Left lung (tissue), 10 donors: Measurements from ENCODE around the gene STAT3. TPM values are rescaled to one million over a fixed set of nuclear protein-coding genes. Genes with fewer than 3 reads are reported as not detected.
"Not testable (repeated sequence)": the region's sequence is repeated elsewhere in the genome, so short reads cannot be mapped to it uniquely, and the experiment has no call there.

Experiments used
- ATAC-seq: fragments of 200-7000 bp; cut with Tn5 transposase; one replicate; pipeline ENCODE4 v1.9.1; 2020; ENCODE audit warnings: moderate library complexity
- DNase-seq, 4 donors: peaks; one replicate each; pipeline ENCODE4 v3.0.0-alpha.2; 2013 to 2020
- H3K27ac ChIP-seq, 2 donors: fragments of 200-600 bp; sonication (generic) in 1 of 2; one replicate each; pipeline versions ENCODE4 v1.5.0 to v1.8.0; 2020 to 2021
- H3K27me3 ChIP-seq, 2 donors: fragments of 200-600 bp; sonication (generic) in 1 of 2; one replicate each; pipeline versions ENCODE4 v1.5.0 to v1.8.0; 2020 to 2021
- H3K36me3 ChIP-seq, 2 donors: fragments of 200-600 bp; sonication (generic) in 1 of 2; one replicate each; pipeline versions ENCODE4 v1.5.0 to v1.8.0; 2020 to 2021
- H3K4me1 ChIP-seq, 2 donors: fragments of 200-600 bp; one replicate each; pipeline ENCODE4 v1.8.0; 2021
- H3K4me3 ChIP-seq, 2 donors: fragments of 200-600 bp; sonication (generic) in 1 of 2; one replicate each; pipeline versions ENCODE4 v1.5.0 to v1.8.0; 2020 to 2021; ENCODE audit warnings: mild to moderate bottlenecking in 1 of 2
- H3K9me3 ChIP-seq, 2 donors: fragments of 200-600 bp; sonication (generic) in 1 of 2; one replicate each; pipeline versions ENCODE4 v1.5.0 to v1.8.0; 2020 to 2021
- CTCF ChIP-seq, 2 donors: fragments of 200-600 bp; sonication (generic) in 1 of 2; IDR thresholded peaks; one replicate each; pipeline versions ENCODE4 v1.5.0 to v1.8.0; 2021; ENCODE audit warnings: antibody characterized with exemption in 2 of 2
- intact Hi-C, 2 donors: fragments of 100-400 bp; cut with DNase I; formaldehyde crosslinking; loops; one replicate each; pipeline versions ENCODE4 v1.11.2 to v1.14.2; 2022
- polyA plus RNA-seq, 6 donors: library from polyadenylated mRNA; unstranded; fragments of 120-200 nt; gene quantifications; one replicate each; pipeline ENCODE4 v1.2.1, GENCODE V29; 2013; ENCODE audit not compliant: insufficient read length in 6 of 6
- total RNA-seq, 2 donors: library from RNA; stranded (reverse); fragmentation: NEBNext Ultra II Directional; extraction: Animal tissue kit (Norgen Biotek cat#: 25700); gene quantifications; one replicate each; pipeline ENCODE4 v1.2.1, GENCODE V29; 2021
- donor health status: DM: no; HTN: yes; CAD: no.
- donor health status: DM: no; HTN: no; CAD: no.

Gene STAT3
- total and polyA plus RNA-seq, 8 donors: 75.0 to 271 (median 80.5) TPM

- Histone ChIP-seq H3K27ac (no peak overlapping the region), H3K4me3 (no peak overlapping the region), H3K27me3 (no peaks in the 10 kb centered on the region), H3K4me1 (peaks cover 0 to 49% of the 10 kb centered on the region in 2 donors), H3K9me3 (no peaks in the 10 kb centered on the region), H3K36me3 (no peaks in the 10 kb centered on the region)
- no peak for DNase-seq
- TF ChIP-seq CTCF (IDR thresholded peaks at IDR 0.05): no peak
- ATAC-seq: no peak
- intact Hi-C loops: no loop called here
Observed at GRCh38 chr17:42268236-42268635, 120.0 kb downstream of the STAT3 start.

- H3K27ac ChIP-seq: peak overlapping the region in 1 of 2 donors; percentile 63
- ATAC-seq (peak; percentile 36), DNase-seq (no peak)
- H3K27me3 ChIP-seq: no peaks in the 10 kb centered on the region
- intact Hi-C loops: no loop called here
- no peak for TF ChIP-seq CTCF (IDR thresholded peaks at IDR 0.05)
- no peak overlapping the region for H3K4me3 ChIP-seq
- no peaks in the 10 kb centered on the region for H3K36me3 ChIP-seq
- H3K4me1 ChIP-seq: peaks cover 0 to 38% of the 10 kb centered on the region in 2 donors
- no peaks in the 10 kb centered on the region for H3K9me3 ChIP-seq
Observed at GRCh38 chr17:42266918-42267766, 121.1 kb downstream of the STAT3 start.

- Histone ChIP-seq H3K27me3 (no peaks in the 10 kb centered on the region), H3K4me1 (peaks cover 0 to 31% of the 10 kb centered on the region in 2 donors), H3K9me3 (no peaks in the 10 kb centered on the region), H3K36me3 (no peaks in the 10 kb centered on the region), H3K4me3 (no peak overlapping the region), H3K27ac (peak overlapping the region in 1 of 2 donors; percentile 63)
- no peak for TF ChIP-seq CTCF (IDR thresholded peaks at IDR 0.05)
- DNase-seq (no peak), ATAC-seq (no peak)
- intact Hi-C loops: no loop called here
Observed at GRCh38 chr17:42266462-42266861, 121.8 kb downstream of the STAT3 start.

- not testable (repeated sequence) for H3K4me3 ChIP-seq
Observed at GRCh38 chr17:42264366-42264765, 123.9 kb downstream of the STAT3 start.

More at GRCh38 chr17:42264366-42264765, 123.9 kb downstream of the STAT3 start:
- intact Hi-C loops, H3K36me3 ChIP-seq, H3K9me3 ChIP-seq, H3K27me3 ChIP-seq, DNase-seq, ATAC-seq, H3K27ac ChIP-seq: not testable (repeated sequence)
- H3K4me1 ChIP-seq: peaks cover 0 to 20% of the 10 kb centered on the region in 2 donors

Other genes starting within 250 kb of the STAT3 start
- 100 to 1,000 TPM; 139 to 188 TPM for gene RAB5C, start 233.5 kb downstream of the STAT3 start, total RNA-seq
- gene RAB5C, start 233.5 kb downstream of the STAT3 start, polyA plus RNA-seq: 100 to 1,000 TPM in 3 of 6 donors, 10 to 100 TPM in 3; 86.9 to 117 (median 103) TPM
- gene KCNH4, start 207.3 kb downstream of the STAT3 start, total RNA-seq: under 1 TPM in 1 of 2 donors, not detected in 1; 0.16 TPM
- gene KCNH4, start 207.3 kb downstream of the STAT3 start, polyA plus RNA-seq: under 1 TPM in 5 of 6 donors, not detected in 1; 0.03 to 0.06 (median 0.04) TPM
- gene HCRT, start 203.0 kb downstream of the STAT3 start, total RNA-seq: not detected
- gene HCRT, start 203.0 kb downstream of the STAT3 start, polyA plus RNA-seq: not detected
- gene GHDC, start 193.9 kb downstream of the STAT3 start, total RNA-seq: 10 to 100 TPM; 22.5 to 25.8 TPM
- gene GHDC, start 193.9 kb downstream of the STAT3 start, polyA plus RNA-seq: 10 to 100 TPM; 16.0 to 20.5 (median 17.1) TPM
- gene STAT5B, start 112.1 kb downstream of the STAT3 start, total RNA-seq: 10 to 100 TPM; 41.5 to 70.9 TPM
- gene STAT5B, start 112.1 kb downstream of the STAT3 start, polyA plus RNA-seq: 10 to 100 TPM; 49.1 to 67.7 (median 57.4) TPM
- 10 to 100 TPM; 29.3 to 47.4 TPM for gene STAT5A, start 99.9 kb downstream of the STAT3 start, total RNA-seq
- 10 to 100 TPM; 10.3 to 14.4 (median 11.1) TPM for gene STAT5A, start 99.9 kb downstream of the STAT3 start, polyA plus RNA-seq
- gene CAVIN1, start 34.8 kb upstream of the STAT3 start, total RNA-seq: 100 to 1,000 TPM; 285 to 320 TPM
- gene CAVIN1, start 34.8 kb upstream of the STAT3 start, polyA plus RNA-seq: 100 to 1,000 TPM; 163 to 224 (median 191) TPM
- 100 to 1,000 TPM in 1 of 2 donors, 10 to 100 TPM in 1; 95.9 to 103 TPM for gene ATP6V0A1, start 70.4 kb upstream of the STAT3 start, total RNA-seq
- gene ATP6V0A1, start 70.4 kb upstream of the STAT3 start, polyA plus RNA-seq: 10 to 100 TPM; 46.1 to 59.7 (median 56.1) TPM
- 10 to 100 TPM; 41.5 to 56.2 TPM for gene NAGLU, start 147.8 kb upstream of the STAT3 start, total RNA-seq
- 10 to 100 TPM; 10.3 to 19.2 (median 12.8) TPM for gene NAGLU, start 147.8 kb upstream of the STAT3 start, polyA plus RNA-seq
- gene HSD17B1, start 164.5 kb upstream of the STAT3 start, total RNA-seq: 1 to 10 TPM; 1.2 to 1.7 TPM
- 1 to 10 TPM; 3.6 to 5.8 (median 4.6) TPM for gene HSD17B1, start 164.5 kb upstream of the STAT3 start, polyA plus RNA-seq
- gene COASY, start 173.7 kb upstream of the STAT3 start, total RNA-seq: 100 to 1,000 TPM in 1 of 2 donors, 10 to 100 TPM in 1; 66.5 to 116 TPM
- gene COASY, start 173.7 kb upstream of the STAT3 start, polyA plus RNA-seq: 10 to 100 TPM; 41.1 to 43.9 (median 42.6) TPM
- 10 to 100 TPM; 56.3 to 73.7 TPM for gene MLX, start 178.7 kb upstream of the STAT3 start, total RNA-seq
- 10 to 100 TPM; 34.4 to 46.3 (median 40.5) TPM for gene MLX, start 178.7 kb upstream of the STAT3 start, polyA plus RNA-seq
- gene PSMC3IP, start 189.3 kb upstream of the STAT3 start, total RNA-seq: 1 to 10 TPM; 6.5 to 7.7 TPM
- gene PSMC3IP, start 189.3 kb upstream of the STAT3 start, polyA plus RNA-seq: 10 to 100 TPM; 15.9 to 21.4 (median 19.3) TPM
- 10 to 100 TPM; 59.9 to 75.5 TPM for gene RETREG3, start 220.9 kb upstream of the STAT3 start, total RNA-seq
- gene RETREG3, start 220.9 kb upstream of the STAT3 start, polyA plus RNA-seq: 10 to 100 TPM; 50.6 to 67.2 (median 59.9) TPM
- gene TUBG1, start 221.2 kb upstream of the STAT3 start, total RNA-seq: 10 to 100 TPM; 42.6 to 63.2 TPM
- 10 to 100 TPM; 31.5 to 42.4 (median 37.2) TPM for gene TUBG1, start 221.2 kb upstream of the STAT3 start, polyA plus RNA-seq